Measurements from ENCODE around the gene GADD45B.
"Not testable (repeated sequence)": the region's sequence is repeated elsewhere in the genome, so short reads cannot be mapped to it uniquely, and the experiment has no call there.

GADD45B gene

GRCh38 chr19:2444251-2445002 lies 31.5 kb upstream of the GADD45B start:
- DNase-seq: no peak

DNA sequence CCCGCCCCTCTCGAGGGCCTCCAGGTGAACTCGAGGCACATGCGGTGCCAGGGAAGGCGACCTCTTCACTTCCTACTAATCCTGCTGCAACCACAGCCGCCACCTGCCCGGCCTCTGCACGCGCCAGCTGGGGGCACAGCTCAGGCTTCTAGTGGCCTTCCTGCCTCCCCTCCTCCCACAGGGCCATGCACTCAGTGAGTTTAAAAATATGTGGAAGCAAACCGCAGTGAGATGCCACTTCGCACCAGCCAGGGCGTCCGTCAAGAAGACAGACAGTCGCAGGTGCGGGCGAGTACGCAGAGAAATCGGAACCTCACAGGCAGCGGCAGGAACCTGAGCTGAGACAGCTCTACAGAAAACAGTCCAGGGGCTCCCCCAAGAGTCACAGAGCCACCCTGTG lies 29.5 kb upstream of the GADD45B start:
- no peak for DNase-seq

DNA sequence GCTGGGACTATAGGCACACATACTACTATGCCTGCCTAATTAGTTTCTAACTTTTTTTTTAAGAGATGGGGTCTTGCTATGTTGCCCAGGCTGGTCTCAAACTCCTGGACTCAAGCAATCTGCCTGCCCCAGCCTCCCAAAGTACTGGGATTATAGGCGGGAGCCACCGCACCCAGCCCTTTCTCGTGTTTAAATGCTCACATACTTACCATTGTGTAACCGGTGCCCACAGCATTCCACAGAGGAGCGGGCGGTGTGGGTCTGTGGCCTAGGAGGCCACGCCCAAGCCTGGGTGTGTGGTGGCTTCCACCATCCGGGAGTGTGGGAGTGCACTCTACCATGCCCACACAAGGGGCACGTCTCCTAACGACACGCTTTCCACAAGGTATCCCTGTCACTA lies 26.9 kb upstream of the GADD45B start:
- no peak for DNase-seq

- no peak for DNase-seq
Measured at GRCh38 chr19:2451138-2451537, 24.8 kb upstream of the GADD45B start.

DNA sequence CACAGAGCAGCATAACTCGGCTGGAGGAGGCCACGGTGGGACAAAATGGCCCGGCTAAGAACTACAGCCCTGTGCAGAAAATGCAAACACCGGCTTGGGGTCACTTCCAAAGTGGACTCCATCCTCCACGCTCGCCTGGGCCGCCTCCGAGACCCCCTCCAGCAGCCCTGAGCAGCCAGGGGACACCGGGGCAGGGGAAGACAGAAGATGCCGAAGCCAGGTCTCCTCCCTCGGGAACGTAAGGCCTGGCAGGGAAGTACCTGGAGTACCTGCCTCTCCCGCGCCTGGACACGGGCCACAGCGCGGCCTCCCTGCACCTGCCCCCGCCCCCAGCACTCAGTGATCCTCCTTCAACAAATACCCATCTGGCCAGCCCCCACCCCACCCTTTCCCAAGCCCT lies 24.2 kb upstream of the GADD45B start:
- no peak for DNase-seq

DNA sequence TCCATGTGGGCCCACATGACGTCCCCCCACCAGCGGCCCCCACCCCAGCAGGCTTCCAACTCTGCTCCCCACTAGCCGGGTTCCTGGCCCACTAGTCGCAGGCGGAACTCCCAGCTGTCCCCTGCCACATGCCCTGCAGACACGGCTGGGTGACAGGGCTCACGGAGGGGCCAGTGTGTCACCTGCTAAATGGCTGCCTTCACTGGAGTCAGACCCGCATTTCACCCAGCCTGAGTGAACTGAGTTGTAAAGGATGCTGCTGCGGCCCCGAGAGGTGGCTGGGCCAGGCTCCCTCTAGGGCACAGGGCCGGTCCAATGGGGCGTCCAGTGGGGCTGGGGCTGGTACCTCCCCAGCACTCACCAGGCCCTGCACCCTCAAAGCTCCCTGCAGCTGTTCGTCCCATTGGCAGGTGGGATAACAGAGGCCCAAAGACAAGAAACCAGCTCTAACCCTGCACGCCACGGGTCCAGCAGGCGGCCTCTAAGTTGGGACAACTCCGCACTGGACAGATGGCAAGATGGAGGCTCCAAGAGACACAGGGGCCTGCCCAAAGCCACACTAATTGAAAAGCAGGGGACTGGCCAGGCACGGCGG lies 22.4 kb upstream of the GADD45B start:
- DNase-seq: no peak

GRCh38 chr19:2454199-2454961 lies 21.5 kb upstream of the GADD45B start:
- no peak for DNase-seq

DNA sequence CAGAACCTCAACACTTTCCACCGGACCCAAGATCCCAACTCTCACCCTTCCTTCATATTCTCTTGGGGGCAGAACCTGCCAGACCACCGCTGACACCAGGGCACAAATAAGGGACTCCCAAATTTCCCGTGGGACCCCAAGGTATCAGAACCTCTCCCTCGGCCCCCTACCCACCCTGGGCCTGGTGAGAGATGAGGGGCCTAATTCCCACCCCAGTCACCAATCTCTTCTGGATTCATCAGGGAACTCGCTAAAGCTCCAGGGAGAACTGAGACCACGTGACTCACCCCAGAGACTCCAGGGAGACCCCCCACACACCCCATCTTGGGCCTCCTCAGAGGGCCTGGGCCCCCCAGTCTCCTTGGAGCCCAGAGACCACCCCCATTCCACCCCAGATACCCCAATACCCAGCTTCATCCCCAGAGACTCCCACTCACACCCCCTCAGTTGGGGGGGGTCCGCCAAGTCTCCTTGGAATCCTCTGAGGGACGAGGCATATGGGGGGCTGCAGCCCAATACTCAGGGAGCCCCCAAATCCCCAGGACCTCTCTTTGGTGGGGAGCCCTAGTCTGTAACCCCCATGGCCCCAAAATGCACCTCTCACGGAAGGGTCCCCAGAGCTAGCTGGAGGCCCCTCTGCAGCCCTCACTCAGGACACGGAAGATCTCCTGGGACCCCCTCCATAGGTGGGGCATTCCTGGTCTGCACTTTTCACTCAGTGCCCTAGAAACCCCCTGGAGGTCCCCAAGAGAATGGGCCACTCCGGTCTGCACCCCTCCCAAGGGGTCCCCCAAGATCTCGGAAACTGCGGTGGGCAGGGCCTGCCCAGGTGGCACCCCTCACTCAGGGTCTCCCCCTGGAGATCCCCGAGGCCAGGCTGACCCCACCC lies 20.7 kb upstream of the GADD45B start:
- DNase-seq: no peak

- peak; percentile 43 to 51 for DNase-seq
Measured at GRCh38 chr19:2455851-2456570, 19.9 kb upstream of the GADD45B start.

DNA sequence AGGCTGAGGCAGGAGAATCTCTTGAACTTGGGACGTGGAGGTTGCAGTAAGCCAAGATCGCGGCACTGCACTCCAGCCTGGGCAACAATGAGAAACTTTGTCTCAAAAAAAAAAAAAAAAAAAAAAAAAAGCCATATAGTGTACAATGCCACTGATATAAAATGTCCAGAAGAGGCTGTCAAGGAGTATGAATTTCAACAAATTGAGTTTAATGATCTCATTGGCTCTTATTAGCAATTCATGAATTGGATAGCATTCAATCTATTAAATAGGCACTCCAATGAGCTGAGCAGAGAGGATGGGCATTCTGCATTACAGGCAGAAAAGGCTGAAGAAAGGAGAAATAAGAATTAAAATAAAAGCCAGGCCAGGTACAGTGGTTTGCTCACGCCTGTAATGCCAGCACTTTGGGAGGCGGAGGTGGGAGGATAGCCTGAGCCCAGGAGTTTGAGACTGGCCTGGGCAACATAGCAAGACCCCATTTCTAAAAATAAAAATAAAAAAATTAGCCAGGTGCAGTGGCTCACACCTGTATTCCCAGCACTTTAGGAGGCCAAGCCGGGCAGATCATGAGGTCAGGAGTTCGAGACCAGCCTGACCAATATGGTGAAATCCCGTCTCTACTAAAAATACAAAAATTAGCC lies 18.4 kb upstream of the GADD45B start:
- DNase-seq: no peak

DNA sequence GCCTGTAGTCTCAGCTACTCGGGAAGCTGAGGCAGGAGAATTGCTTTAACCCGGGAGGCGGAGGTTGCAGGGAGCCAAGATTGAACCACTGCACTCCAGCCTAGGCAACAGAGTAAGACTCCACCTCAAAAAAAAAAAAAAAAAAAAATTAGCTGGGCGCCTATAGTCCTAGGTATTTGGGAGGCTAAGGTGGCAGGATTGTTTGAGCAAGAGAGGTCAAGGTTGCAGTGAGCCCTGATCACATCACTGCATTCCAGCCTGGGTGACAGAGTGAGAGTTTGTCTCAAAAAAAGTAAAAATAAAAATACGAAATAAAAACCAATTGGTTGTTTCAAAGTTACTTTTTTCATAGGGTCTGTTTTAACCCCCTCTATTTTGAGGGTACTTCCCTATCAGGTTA lies 17.9 kb upstream of the GADD45B start:
- no peak for DNase-seq

- DNase-seq: not testable (repeated sequence)
Measured at GRCh38 chr19:2458776-2459175, 17.2 kb upstream of the GADD45B start.

GRCh38 chr19:2460245-2460644 lies 15.7 kb upstream of the GADD45B start:
- DNase-seq: no peak

GRCh38 chr19:2461751-2462634 lies 13.9 kb upstream of the GADD45B start:
- DNase-seq: peak; percentile 69 to 75

DNA sequence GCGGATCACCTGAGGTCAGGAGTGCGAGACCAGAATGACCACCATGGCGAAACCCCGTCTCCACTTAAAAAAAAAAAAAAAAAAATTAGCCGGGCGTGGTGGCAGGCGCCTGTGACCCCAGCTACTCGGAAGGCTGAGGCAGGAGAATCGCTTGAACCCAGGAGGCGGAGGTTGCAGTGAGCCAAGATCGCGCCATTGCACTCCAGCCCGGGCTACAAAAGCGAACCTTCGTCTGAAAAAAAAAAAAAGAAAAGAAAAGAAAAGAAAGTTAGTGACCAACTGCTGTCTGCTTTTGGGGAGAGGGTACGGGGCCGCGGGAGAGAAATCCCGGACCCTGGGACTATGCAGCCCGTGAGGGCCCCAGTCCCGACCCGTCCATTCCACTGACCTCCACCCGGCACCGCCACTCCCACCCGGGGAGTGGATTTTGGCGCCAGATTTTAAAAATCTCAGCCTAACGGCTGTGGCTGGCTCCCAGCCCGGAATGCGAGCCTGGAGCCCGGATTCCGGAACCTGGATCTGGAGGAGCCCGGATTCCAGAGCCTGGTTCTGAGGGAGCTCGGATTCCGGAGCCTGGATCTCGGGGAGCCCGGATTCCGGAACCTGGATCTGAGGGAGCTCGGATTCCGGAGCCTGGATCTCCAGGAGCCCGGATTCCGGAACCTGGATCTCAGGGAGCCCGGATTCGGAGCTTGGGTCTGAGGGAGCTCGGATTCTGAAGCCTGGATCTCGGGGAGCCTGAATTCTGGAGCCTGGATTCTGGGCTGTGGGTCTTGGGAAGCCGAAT lies 13.1 kb upstream of the GADD45B start:
- no peak for DNase-seq

DNA sequence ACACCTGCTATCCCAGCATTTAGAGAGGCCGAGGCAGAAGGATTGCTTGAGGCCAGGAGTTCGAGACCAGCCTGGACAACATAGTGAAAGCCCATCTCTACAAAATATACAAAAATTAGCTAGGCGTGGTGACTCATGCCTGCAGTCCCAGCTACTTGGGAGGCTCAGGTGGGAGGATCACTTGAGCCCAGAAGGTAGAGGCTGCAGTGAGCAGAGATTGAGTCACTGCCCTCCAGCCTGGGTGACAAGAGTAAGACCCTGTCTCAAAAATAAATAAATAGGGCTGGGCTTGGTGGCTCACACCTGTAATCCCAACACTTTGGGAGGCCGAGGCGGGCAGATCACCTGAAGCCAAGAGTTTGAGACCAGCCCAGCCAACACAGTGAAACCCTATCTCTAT lies 12.2 kb upstream of the GADD45B start:
- DNase-seq: not testable (repeated sequence)

DNA sequence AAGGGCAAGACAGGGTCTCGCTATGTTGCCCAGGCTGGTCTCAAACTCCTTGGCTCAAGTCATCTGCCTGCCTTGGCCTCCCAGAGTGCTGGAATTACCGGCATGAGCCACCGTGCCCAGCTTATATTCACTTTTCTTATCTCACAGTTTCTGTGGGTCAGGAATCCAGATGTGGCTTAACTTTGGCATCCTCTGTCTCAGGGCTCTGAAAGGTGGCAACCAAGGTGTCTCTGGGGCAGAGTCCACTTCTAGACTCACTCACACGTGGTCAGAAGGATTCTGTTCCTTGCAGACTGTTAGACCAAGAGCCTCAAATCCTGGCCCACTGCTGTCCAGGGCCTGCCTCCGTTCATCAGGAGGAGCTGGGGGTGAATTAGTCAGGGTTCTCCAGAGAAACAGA lies 11.5 kb upstream of the GADD45B start:
- no peak for DNase-seq

GRCh38 chr19:2468596-2468995 lies 7.3 kb upstream of the GADD45B start:
- DNase-seq: no peak

DNA sequence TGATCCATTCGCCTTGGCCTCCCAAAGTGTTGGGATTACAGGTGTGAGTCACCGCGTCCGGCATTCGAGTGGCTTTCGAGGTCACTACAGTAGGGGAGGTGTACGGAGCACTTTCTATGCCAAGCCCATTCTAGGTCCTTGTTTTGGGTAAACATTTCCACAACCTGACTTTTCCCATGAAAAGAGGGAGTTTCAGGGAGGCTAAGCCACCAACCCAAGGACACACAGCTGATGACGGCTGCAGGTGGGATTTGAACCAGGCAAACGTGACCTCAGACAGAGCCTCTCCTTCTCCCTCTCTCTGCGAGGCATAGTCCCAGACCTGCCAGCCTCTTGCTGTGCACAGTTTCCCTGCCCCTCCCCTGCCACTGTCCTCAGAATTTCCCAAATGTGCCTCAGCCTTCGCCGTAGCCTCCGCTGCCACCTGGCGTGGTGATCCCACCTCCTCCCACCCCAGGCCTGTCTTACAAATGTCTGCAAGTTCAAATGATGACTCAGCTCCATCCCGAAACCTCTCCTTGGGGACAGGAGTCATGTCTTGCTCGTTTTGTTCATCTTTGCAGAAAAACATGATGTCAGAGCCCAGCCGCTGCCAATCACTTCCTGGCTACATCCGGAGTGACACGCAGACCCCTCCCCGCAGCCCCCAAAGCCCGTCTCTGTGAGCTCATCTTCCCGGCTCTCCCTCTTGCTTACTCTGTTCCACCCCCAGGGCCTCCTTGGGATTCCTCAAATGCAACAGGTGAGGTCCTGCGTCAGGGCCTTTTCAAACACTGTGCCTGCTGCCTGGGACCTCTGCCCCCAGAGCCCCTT lies 6.6 kb upstream of the GADD45B start:
- DNase-seq: no peak
